Liver (tissue), 9 donors: ENCODE results near the gene HPN. TPM values are rescaled to one million over a fixed set of nuclear protein-coding genes. Genes with fewer than 3 reads are reported as not detected.

ENCODE experiments used
- DNase-seq: peaks from one replicate; pipeline ENCODE4 v3.0.0-alpha.2; 2017; ENCODE audit warnings: low spot score
- H3K27ac ChIP-seq, 2 donors: one replicate each; pipeline ENCODE4 v1.7.0; 2013; ENCODE audit warnings: inconsistent platforms in 2 of 2, low read length in 2 of 2, control low read depth in 1 of 2, low read depth in 1 of 2, mild to moderate bottlenecking in 1 of 2
- H3K27me3 ChIP-seq, 4 donors: one replicate each; pipeline versions ENCODE4 v1.6.1 to v1.7.0; 2013; ENCODE audit warnings: low read length in 3 of 4, inconsistent platforms in 1 of 4, mild to moderate bottlenecking in 1 of 4, moderate library complexity in 1 of 4; ENCODE audit not compliant: control insufficient read depth in 4 of 4, insufficient read depth in 4 of 4
- H3K36me3 ChIP-seq, 4 donors: one replicate each; pipeline versions ENCODE4 v1.6.1 to v1.7.0; 2013; ENCODE audit warnings: low read length in 3 of 4, mild to moderate bottlenecking in 3 of 4, low read depth in 1 of 4, moderate library complexity in 1 of 4; ENCODE audit not compliant: control insufficient read depth in 4 of 4, insufficient read depth in 3 of 4
- H3K4me1 ChIP-seq, 4 donors: one replicate each; pipeline versions ENCODE4 v1.6.1 to v1.7.0; 2013; ENCODE audit warnings: low read length in 3 of 4, mild to moderate bottlenecking in 3 of 4, moderate library complexity in 1 of 4; ENCODE audit not compliant: control insufficient read depth in 4 of 4, insufficient read depth in 4 of 4
- H3K4me3 ChIP-seq, 3 donors: one replicate each; pipeline versions ENCODE4 v1.6.1 to v1.7.0; 2013; ENCODE audit warnings: low read length in 3 of 3, control low read depth in 1 of 3, low read depth in 1 of 3, mild to moderate bottlenecking in 1 of 3
- H3K9ac ChIP-seq, 2 donors: one replicate each; pipeline ENCODE4 v1.7.0; 2013; ENCODE audit warnings: low read length in 2 of 2, mild to moderate bottlenecking in 2 of 2, moderate library complexity in 2 of 2, control low read depth in 1 of 2, low read depth in 1 of 2
- H3K9me3 ChIP-seq, 4 donors: one replicate each; pipeline versions ENCODE4 v1.6.1 to v1.7.0; 2013; ENCODE audit warnings: low read length in 3 of 4; ENCODE audit not compliant: control insufficient read depth in 4 of 4
- EGR1 ChIP-seq, 2 donors: IDR thresholded peaks; 2 replicates each; pipeline ENCODE4 v1.6.1; 2016 to 2018; ENCODE audit warnings: antibody characterized with exemption in 2 of 2, low read depth in 2 of 2
- FOXA1 ChIP-seq: IDR thresholded peaks from 2 replicates; pipeline ENCODE4 v1.6.1; 2016; ENCODE audit warnings: antibody characterized with exemption
- FOXA2 ChIP-seq: IDR thresholded peaks from 2 replicates; pipeline ENCODE4 v1.6.1; 2016; ENCODE audit warnings: antibody characterized with exemption
- GABPA ChIP-seq, 2 donors: IDR thresholded peaks in 1 of 2; conservative IDR thresholded peaks in 1 of 2; 2 replicates each; pipeline ENCODE4 v1.6.1; 2016; ENCODE audit warnings: antibody characterized with exemption in 2 of 2, mild to moderate bottlenecking in 1 of 2, moderate library complexity in 1 of 2
- HNF4A ChIP-seq, 2 donors: conservative IDR thresholded peaks; 2 replicates each; pipeline ENCODE4 v1.6.1; 2016; ENCODE audit warnings: antibody characterized with exemption in 2 of 2, mild to moderate bottlenecking in 2 of 2
- JUND ChIP-seq, 2 donors: IDR thresholded peaks; 2 replicates each; pipeline ENCODE4 v1.6.1; 2016; ENCODE audit warnings: antibody characterized with exemption in 2 of 2
- NR2F2 ChIP-seq: IDR thresholded peaks from 2 replicates; pipeline ENCODE4 v1.6.1; 2016; ENCODE audit warnings: antibody characterized with exemption
- RXRA ChIP-seq, 2 donors: IDR thresholded peaks; 2 replicates each; pipeline ENCODE4 v1.6.1; 2017 to 2018; ENCODE audit warnings: antibody characterized with exemption in 2 of 2, mild to moderate bottlenecking in 1 of 2
- SP1 ChIP-seq: IDR thresholded peaks from 2 replicates; pipeline ENCODE4 v1.6.1; 2018; ENCODE audit warnings: antibody characterized with exemption, mild to moderate bottlenecking
- TAF1 ChIP-seq: conservative IDR thresholded peaks from 2 replicates; pipeline ENCODE4 v1.6.1; 2016; ENCODE audit warnings: antibody characterized with exemption, mild to moderate bottlenecking
- YY1 ChIP-seq: IDR thresholded peaks from 2 replicates; pipeline ENCODE4 v1.6.1; 2016; ENCODE audit warnings: antibody characterized with exemption, mild to moderate bottlenecking
- WGBS: extraction: QIAGEN DNeasy Blood & Tissue Kit; methylation state at CpG from one replicate; pipeline ENCODE4 v1.1.7; 2013; 5-methylcytosine and 5-hydroxymethylcytosine counted together
- polyA plus RNA-seq, 2 donors: library from polyadenylated mRNA; stranded (reverse) in 1 of 2; unstranded in 1 of 2; fragments of 200-250 nt in 1 of 2; fragments of >200 nt in 1 of 2; fragmentation: Nextera tagmentation in 1 of 2; extraction: Ambion mirVana in 1 of 2; gene quantifications; one replicate each; pipeline versions ENCODE4 v1.2.1 to v1.2.3, GENCODE V29; 2013 to 2015
- total RNA-seq, 2 donors: library from RNA; depleted of rRNA; stranded (reverse); fragments of >200 nt; gene quantifications; one replicate each; pipeline ENCODE4 v1.2.3, GENCODE V29; 2014
- TF ChIP-seq, protein P1 (sequence below): IDR thresholded peaks from 2 replicates; pipeline ENCODE4 v1.6.1; 2016; ENCODE audit warnings: antibody characterized with exemption
- TF ChIP-seq, protein P2 (sequence below): IDR thresholded peaks from 2 replicates; pipeline ENCODE4 v1.6.1; 2016; ENCODE audit warnings: antibody characterized with exemption
- TF ChIP-seq, protein P3 (sequence below): IDR thresholded peaks from 2 replicates; pipeline ENCODE4 v1.6.1; 2016; ENCODE audit warnings: antibody characterized with exemption
- TF ChIP-seq, protein P4 (sequence below): IDR thresholded peaks from 2 replicates; pipeline ENCODE4 v1.6.1; 2016; ENCODE audit warnings: antibody characterized with exemption, mild to moderate bottlenecking
- donor health status: healthy.
- donor health status: healthy.
- donor health status: healthy.
- donor health status: healthy.
- donor health status: healthy.

HPN gene
- total and polyA plus RNA-seq, 4 donors = 130 to 535 (median 335) TPM

DNA sequence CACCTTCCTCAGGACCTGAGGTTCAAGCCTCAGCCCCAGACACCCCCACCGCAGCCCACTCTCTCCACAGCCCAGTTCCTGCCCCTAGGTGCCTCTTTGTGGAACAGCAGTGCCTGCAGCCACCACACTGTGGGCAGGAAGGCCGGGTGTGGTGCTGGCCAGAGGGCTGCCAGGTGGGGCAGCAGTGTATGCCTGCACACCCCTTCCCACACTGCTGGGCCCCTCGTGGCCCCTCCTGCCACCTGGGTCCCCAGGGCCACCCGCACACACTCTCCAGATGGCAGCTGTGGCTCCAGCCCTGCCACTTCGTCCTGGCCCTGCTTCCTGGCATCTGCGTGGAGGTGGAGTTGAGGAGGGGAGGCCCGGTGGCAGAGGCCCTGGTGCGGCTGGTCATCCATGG, 35.1 kb downstream of the HPN start:
- no peak for DNase-seq
- WGBS = 82% methylated on average over 8 of the region's 8 CpGs

DNA sequence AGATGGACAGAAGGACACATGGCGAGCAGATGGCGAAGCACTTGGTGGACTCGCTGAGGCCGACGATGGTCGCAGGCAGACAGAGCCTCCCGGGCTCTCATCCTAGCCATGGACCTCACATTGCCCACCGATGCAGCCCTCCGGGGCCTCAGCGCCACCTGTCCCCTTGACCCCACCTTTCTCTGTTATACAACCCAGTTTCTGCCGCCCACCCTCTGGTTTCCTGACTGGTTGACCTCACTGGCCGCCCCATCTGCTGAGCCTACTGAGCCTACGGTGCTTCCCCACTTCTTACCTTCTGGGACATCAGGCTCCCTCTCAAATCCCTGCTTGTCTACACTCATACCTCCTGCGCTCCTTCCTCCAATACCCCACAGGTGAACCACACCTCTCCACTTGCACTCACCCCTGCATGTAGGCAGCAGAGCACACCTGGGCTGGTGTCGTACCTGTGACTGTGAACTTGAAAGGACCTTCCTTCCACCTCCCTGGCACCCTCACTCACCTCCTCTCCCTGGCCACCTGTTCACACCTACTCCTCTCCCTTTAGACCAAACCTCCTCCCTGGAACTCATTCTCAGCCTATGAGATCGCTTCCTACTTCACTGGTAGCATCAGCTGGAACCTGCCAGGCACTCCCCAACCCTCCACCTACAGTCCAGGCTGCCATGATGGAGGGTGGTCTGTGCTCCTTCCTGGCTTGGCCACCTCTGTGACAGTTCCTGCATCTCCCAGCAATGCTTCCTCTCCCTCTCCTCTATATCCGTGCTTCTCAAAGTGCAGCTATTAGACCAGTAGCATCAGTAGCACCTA, 36.1 kb downstream of the HPN start:
- Histone ChIP-seq H3K36me3 (no peaks in the 10 kb centered on the region), H3K27ac (no peak overlapping the region), H3K4me3 (no peak overlapping the region), H3K9me3 (no peaks in the 10 kb centered on the region), H3K4me1 (peaks cover 8 to 17% (median 17%) of the 10 kb centered on the region in 4 donors), H3K9ac (no peak overlapping the region), H3K27me3 (no peaks in the 10 kb centered on the region)
- WGBS = 93% methylated on average over 17 of the region's 17 CpGs
- TF ChIP-seq RXRA (IDR thresholded peaks at IDR 0.05) (no peak), FOXA2 (no peak), YY1 (no peak), GABPA (IDR thresholded peaks at IDR 0.05 in 1 of 2, conservative IDR thresholded peaks at IDR 0.05 in 1 of 2) (no peak), NR2F2 (no peak), TAF1 (no peak), SP1 (no peak), FOXA1 (no peak), EGR1 (IDR thresholded peaks at IDR 0.05; ENCODE audit: low read depth in 2 of 2) (no peak), HNF4A (conservative IDR thresholded peaks at IDR 0.05) (no peak)
- TF ChIP-seq, protein P1, sequence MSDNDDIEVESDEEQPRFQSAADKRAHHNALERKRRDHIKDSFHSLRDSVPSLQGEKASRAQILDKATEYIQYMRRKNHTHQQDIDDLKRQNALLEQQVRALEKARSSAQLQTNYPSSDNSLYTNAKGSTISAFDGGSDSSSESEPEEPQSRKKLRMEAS = no peak
- TF ChIP-seq, protein P2, sequence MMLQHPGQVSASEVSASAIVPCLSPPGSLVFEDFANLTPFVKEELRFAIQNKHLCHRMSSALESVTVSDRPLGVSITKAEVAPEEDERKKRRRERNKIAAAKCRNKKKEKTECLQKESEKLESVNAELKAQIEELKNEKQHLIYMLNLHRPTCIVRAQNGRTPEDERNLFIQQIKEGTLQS = no peak
- DNase-seq = no peak

More for the DNA sequence above, 35.1 kb downstream of the HPN start:
- no peak for TF ChIP-seq NR2F2
- TF ChIP-seq, protein P2 = no peak
- TF ChIP-seq, protein P3, sequence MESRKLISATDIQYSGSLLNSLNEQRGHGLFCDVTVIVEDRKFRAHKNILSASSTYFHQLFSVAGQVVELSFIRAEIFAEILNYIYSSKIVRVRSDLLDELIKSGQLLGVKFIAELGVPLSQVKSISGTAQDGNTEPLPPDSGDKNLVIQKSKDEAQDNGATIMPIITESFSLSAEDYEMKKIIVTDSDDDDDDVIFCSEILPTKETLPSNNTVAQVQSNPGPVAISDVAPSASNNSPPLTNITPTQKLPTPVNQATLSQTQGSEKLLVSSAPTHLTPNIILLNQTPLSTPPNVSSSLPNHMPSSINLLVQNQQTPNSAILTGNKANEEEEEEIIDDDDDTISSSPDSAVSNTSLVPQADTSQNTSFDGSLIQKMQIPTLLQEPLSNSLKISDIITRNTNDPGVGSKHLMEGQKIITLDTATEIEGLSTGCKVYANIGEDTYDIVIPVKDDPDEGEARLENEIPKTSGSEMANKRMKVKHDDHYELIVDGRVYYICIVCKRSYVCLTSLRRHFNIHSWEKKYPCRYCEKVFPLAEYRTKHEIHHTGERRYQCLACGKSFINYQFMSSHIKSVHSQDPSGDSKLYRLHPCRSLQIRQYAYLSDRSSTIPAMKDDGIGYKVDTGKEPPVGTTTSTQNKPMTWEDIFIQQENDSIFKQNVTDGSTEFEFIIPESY = no peak
- TF ChIP-seq, protein P1 = no peak
- no peak for TF ChIP-seq SP1
- TF ChIP-seq FOXA1 = no peak
- TF ChIP-seq FOXA2 = no peak
- no peak for TF ChIP-seq EGR1 (IDR thresholded peaks at IDR 0.05; ENCODE audit: low read depth in 2 of 2)
- H3K4me1 ChIP-seq = peaks cover 8 to 16% (median 15%) of the 10 kb centered on the region in 4 donors
- no peaks in the 10 kb centered on the region for H3K27me3 ChIP-seq
- no peaks in the 10 kb centered on the region for H3K36me3 ChIP-seq
- H3K9me3 ChIP-seq = no peaks in the 10 kb centered on the region
- H3K9ac ChIP-seq = no peak overlapping the region
- H3K4me3 ChIP-seq = no peak overlapping the region
- no peak overlapping the region for H3K27ac ChIP-seq

DNA sequence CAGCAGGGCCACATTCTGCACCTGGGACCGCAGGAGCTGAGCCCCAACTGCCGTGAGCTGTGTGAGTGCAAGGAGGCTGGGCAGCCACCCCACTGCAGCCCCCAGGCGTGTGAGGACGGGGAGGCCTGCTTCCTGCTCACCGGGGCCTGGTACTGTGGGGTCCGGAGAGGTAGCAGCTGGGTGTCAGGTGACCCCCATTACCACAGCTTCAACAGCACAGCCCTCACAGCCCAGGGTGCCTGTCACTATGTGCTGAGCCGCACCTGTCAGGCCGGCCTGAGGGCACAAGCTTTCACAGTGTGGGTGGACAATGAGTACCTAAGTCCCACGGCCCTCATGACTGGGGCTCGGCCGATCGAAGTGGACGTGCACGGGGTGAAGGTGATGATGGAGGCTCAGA, 38.3 kb downstream of the HPN start:
- DNase-seq = no peak
- H3K36me3 ChIP-seq = no peaks in the 10 kb centered on the region
- no peaks in the 10 kb centered on the region for H3K9me3 ChIP-seq
- TF ChIP-seq, protein P3 = no peak
- no peak for TF ChIP-seq SP1
- no peak for TF ChIP-seq RXRA (IDR thresholded peaks at IDR 0.05)
- TF ChIP-seq JUND (IDR thresholded peaks at IDR 0.05) = no peak
- TF ChIP-seq, protein P1 = no peak
- TF ChIP-seq FOXA1 = no peak
- no peak for TF ChIP-seq TAF1
- TF ChIP-seq GABPA (IDR thresholded peaks at IDR 0.05 in 1 of 2, conservative IDR thresholded peaks at IDR 0.05 in 1 of 2) = no peak
- no peak for TF ChIP-seq NR2F2
- TF ChIP-seq, protein P2 = no peak
- TF ChIP-seq, protein P4, sequence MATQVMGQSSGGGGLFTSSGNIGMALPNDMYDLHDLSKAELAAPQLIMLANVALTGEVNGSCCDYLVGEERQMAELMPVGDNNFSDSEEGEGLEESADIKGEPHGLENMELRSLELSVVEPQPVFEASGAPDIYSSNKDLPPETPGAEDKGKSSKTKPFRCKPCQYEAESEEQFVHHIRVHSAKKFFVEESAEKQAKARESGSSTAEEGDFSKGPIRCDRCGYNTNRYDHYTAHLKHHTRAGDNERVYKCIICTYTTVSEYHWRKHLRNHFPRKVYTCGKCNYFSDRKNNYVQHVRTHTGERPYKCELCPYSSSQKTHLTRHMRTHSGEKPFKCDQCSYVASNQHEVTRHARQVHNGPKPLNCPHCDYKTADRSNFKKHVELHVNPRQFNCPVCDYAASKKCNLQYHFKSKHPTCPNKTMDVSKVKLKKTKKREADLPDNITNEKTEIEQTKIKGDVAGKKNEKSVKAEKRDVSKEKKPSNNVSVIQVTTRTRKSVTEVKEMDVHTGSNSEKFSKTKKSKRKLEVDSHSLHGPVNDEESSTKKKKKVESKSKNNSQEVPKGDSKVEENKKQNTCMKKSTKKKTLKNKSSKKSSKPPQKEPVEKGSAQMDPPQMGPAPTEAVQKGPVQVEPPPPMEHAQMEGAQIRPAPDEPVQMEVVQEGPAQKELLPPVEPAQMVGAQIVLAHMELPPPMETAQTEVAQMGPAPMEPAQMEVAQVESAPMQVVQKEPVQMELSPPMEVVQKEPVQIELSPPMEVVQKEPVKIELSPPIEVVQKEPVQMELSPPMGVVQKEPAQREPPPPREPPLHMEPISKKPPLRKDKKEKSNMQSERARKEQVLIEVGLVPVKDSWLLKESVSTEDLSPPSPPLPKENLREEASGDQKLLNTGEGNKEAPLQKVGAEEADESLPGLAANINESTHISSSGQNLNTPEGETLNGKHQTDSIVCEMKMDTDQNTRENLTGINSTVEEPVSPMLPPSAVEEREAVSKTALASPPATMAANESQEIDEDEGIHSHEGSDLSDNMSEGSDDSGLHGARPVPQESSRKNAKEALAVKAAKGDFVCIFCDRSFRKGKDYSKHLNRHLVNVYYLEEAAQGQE = no peak
- no peak for TF ChIP-seq EGR1 (IDR thresholded peaks at IDR 0.05; ENCODE audit: low read depth in 2 of 2)
- no peak for TF ChIP-seq FOXA2

More for the DNA sequence above, 38.3 kb downstream of the HPN start:
- 84% methylated on average over 14 of the region's 14 CpGs for WGBS
- Histone ChIP-seq H3K27me3 (no peaks in the 10 kb centered on the region), H3K4me1 (peaks cover 8 to 20% (median 18%) of the 10 kb centered on the region in 4 donors), H3K9ac (no peak overlapping the region), H3K4me3 (no peak overlapping the region), H3K27ac (no peak overlapping the region)
